GM12864 (cell line): ENCODE measurements around the gene OSBPL5.

Experiments
- DNase-seq: peaks from one replicate; pipeline ENCODE4 v3.0.0-alpha.2; 2011; ENCODE audit warnings: low read depth
- H3K4me3 ChIP-seq: 2 replicates; pipeline ENCODE4 v1.5.1; 2011; ENCODE audit warnings: mild to moderate bottlenecking, low read depth, low read length, control low read depth
- TF ChIP-seq, protein P1 (sequence below): IDR thresholded peaks from 2 replicates; pipeline ENCODE4 v1.5.1; 2011; ENCODE audit warnings: low read depth, mild to moderate bottlenecking, moderate library complexity, low read length, control low read depth, inconsistent platforms; ENCODE audit errors: missing control alignments

Gene OSBPL5

DNA sequence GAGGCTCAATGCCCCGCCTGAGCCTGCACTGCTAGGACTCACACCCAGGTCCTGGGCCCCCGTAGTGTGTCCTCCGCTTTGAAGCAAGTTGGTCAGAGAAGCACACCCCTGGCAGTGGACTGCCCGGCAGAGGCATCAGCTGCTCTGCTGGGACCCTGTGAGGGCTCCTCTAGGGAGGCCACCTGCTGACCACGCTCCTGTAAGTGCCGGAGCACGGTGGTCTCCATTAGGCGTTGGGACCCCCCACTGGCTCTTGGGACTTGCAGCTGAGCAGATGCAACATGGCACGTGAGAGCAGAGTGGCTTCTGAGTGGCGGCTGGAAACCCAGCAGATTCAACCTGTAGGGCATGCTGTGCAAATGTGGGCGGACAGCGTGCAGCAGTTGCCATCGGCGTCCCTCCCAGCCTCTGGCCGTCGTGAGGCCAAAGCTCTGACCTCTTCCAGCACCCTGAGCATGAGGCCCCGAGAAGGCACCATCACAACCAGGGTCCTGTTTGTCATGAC, 36.6 kb upstream of the OSBPL5 start:
- TF ChIP-seq, protein P1, sequence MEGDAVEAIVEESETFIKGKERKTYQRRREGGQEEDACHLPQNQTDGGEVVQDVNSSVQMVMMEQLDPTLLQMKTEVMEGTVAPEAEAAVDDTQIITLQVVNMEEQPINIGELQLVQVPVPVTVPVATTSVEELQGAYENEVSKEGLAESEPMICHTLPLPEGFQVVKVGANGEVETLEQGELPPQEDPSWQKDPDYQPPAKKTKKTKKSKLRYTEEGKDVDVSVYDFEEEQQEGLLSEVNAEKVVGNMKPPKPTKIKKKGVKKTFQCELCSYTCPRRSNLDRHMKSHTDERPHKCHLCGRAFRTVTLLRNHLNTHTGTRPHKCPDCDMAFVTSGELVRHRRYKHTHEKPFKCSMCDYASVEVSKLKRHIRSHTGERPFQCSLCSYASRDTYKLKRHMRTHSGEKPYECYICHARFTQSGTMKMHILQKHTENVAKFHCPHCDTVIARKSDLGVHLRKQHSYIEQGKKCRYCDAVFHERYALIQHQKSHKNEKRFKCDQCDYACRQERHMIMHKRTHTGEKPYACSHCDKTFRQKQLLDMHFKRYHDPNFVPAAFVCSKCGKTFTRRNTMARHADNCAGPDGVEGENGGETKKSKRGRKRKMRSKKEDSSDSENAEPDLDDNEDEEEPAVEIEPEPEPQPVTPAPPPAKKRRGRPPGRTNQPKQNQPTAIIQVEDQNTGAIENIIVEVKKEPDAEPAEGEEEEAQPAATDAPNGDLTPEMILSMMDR = no peak
- no peak overlapping the region for H3K4me3 ChIP-seq
- DNase-seq = no peak

- no peak overlapping the region for H3K4me3 ChIP-seq
- DNase-seq = no peak
- TF ChIP-seq, protein P1 = no peak
Observed at GRCh38 chr11:3201112-3201581, 36.0 kb upstream of the OSBPL5 start.

DNA sequence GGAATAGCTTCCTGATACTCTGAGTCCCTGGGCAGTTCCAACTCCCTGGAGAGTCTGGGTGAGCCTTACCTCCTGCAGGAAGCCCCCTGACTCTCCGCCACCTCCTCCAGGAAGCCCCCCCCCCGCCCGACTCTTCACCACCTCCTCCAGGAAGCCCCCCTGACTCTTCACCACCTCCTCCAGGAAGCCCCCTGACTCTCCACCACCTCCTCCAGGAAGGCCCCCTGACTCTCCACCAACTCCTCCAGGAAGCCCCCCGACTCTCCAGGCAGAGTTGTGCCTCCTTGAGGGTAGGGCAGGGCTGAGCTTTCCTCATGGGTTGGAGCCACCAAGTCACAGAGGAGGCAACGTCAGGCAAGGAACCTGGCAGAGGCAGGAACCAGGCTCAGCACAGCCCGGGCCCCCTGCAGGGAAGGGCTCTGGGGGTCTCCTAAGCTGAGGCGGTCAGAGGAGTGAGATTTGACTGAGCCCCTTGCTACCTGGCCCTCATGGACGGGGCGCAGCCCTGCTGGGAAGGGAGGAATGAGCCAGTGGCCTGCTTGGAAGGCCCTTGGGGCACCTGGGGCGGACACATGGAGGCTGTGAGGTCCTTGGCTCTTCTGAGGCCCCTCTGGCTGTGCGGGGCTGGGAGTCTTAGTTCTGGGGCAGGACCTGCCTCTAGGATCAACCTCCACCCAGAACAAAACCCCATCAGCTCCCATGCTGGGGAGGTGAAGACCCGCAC, 35.4 kb upstream of the OSBPL5 start:
- no peak overlapping the region for H3K4me3 ChIP-seq
- TF ChIP-seq, protein P1 = no peak
- no peak for DNase-seq

GRCh38 chr11:3199537-3200295, 34.6 kb upstream of the OSBPL5 start:
- DNase-seq = no peak
- no peak overlapping the region for H3K4me3 ChIP-seq
- TF ChIP-seq, protein P1 = no peak

DNA sequence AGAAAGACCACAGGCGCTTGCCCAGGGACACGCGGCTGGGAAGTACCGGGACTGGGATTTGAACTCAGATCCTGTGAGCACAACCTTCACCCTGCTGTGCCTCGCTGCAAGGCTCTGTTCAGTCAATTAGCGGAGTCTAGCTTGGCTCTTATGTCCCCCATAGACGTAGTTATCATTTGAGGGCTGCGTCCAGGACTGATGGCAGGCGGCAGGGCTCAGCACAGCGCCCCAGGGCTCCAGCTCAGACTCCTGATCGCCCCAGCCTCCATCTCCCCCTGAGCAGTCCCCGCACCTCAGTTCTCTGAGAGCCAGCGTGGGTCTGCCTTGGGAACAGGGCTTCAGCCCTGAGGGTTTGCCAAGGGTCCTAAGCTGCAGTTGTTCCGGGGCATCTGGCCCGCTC, 33.7 kb upstream of the OSBPL5 start:
- no peak overlapping the region for H3K4me3 ChIP-seq
- no peak for DNase-seq
- TF ChIP-seq, protein P1 = no peak

DNA sequence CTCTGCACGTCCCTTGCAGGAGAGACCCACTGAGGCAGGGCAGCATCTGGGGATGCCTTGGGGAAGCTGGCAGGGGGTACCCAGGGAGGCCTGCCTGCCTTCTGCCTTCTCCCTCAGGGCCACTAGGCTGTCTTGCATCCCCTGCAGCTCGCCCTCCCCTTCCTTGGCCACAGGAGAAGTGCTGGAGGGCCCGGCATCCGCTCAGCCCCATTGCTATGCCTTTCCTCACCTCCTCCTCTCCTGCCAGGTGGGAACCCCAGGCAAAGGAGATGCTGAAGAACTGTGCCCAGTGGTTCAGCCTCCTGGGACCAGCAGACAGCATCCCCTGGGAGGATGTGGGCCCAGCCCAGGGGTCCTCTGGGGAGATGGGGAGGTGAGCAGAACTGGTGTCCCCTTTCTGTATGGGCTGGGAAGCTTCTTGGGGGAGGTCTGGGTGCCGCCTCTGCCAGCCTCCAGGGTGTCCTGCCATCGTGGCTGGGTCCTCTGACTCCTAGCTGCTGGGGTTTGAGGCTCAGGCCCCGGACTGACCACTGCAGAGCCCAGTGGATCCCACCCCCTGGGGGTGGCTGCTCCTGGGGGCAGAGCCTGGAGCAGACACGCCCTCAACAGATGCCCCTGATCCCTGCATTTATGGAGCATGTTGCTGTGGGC, 32.9 kb upstream of the OSBPL5 start:
- TF ChIP-seq, protein P1 = no peak
- DNase-seq = no peak
- H3K4me3 ChIP-seq = no peak overlapping the region
